Endometrium (tissue), 2 donors: Measurements from ENCODE around the gene RNPS1.

Source experiments
- FAIRE-seq: peaks from 2 replicates; lab custom pipeline; 2012; peaks lifted over from hg19 to GRCh38; lab: Jason Lieb, UNC
- donor health status: control.
- donor health status: control.

Gene RNPS1

GRCh38 chr16:2235695-2236336 is 32.1 kb downstream of the RNPS1 start:
- FAIRE-seq: no peak

DNA sequence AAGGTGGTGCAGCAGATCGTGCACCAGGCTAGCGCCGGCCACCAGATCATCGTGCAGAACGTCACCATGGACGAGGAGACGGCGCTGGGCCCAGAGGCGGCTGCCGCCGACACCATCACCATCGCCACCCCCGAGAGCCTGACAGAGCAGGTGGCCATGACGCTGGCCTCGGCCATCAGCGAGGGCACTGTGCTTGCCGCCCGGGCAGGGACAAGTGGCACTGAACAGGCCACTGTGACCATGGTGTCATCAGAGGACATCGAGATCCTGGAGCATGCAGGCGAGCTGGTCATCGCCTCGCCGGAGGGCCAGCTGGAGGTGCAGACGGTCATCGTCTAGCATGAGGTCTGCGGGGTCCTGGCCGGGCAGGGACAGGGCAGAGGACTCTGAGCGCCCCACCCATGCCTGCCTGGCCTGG is 32.7 kb downstream of the RNPS1 start:
- no peak for FAIRE-seq

DNA sequence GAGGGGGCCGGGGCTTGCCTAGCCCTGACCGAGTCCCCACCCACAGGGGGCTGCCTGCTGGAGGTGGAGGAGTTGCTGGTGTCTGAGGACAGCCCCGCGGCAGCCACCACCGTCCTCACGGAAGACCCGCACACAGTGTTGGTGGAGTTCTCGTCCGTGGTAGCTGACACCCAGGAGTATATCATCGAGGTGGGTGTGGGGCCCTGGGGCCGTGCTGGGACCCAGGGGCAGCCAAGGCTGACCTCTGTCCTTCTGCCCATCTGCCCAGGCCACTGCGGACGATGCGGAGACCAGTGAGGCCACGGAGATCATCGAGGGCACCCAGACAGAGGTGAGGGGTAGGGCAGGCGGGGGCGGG is 33.1 kb downstream of the RNPS1 start:
- no peak for FAIRE-seq

GRCh38 chr16:2233872-2234812 is 33.8 kb downstream of the RNPS1 start:
- FAIRE-seq: no peak

GRCh38 chr16:2233046-2233775 is 34.7 kb downstream of the RNPS1 start:
- FAIRE-seq: no peak

DNA sequence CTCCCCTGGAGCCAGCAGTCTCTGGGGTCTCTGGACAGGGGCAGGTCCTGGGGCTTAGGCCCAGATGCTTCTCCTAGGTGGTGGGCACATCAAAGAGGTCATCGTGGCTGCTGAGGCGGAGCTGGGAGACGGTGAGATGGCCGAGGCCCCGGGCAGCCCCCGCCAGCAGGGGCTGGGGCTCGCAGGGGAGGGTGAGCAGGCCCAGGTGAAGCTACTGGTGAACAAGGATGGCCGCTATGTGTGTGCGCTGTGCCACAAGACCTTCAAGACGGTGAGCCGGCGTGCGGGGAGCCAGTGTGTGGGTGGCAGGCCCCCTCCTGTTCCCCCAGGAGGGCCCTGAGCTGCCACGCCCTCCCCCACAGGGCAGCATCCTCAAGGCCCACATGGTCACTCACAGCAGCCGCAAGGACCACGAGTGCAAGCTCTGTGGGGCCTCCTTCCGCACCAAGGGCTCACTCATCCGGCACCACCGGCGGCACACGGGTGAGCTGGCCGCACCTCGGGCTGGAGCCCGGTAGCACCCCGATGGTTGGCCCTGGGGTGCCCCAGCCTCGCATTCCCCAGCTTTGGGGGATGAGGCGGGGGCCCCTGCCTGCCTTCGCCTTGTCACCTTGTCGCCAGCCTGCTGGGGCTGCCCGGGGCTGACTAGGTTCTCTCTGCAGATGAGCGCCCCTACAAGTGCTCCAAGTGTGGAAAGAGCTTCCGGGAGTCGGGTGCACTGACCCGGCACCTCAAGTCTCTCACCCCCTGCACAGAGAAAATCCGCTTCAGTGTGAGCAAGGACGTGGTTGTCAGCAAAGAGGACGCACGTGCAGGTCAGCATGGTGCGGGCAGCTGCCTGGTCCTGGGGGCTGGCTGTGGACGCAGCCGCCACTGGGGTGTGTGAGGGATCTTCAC is 35.6 kb downstream of the RNPS1 start:
- FAIRE-seq: no peak

GRCh38 chr16:2231016-2231931 is 36.7 kb downstream of the RNPS1 start:
- peak; percentile 69 for FAIRE-seq

DNA sequence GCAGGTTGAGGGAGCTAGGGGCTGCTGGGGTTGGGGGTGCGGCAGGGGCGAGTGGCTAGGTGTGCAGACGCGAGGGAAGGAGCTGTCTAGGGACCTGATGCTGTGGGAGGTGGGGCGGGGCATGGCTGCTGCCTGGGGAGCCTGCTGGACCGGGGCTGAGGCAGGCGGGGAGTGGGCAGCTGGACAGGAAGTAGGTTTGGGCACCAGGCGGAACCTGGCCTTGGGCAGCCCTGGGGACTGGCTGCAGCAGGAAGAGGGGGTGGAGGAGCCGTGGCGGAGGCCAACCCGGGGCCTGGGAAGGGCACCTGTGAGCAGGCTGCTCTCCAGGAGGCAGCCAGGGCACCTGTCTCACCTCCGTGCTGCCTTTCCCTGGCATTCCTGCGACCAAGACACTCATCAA is 37.5 kb downstream of the RNPS1 start:
- FAIRE-seq: no peak

DNA sequence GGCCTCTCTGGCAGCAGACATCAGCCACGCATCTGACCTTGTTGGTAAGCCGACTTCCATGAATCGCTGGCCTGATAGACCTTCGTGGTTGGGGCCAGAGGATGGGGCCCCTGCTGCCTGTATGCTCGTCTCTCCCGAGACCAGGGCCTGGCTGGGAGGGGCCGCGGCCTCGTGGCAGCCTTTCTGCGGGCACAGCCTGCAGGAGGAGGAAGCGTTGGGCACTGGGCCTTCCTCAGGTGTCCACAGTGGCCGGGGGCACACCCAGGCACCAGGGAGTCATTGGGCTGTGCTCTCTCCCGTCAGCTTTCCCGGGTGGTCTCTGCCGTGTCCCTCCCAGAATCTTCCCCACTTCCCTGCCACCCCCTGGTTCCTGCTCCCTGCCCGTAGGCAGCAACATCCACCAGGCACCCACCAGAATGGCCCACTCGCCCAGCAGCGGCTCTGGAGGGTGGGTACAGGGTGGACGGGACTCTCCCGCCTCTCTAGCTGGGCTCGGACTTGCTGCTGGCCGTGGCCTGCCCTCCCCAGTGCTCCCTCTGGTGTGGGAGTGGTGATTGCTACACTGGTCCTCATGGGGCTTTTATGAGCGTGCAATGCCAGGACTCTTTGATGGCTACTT is 38.2 kb downstream of the RNPS1 start:
- no peak for FAIRE-seq

DNA sequence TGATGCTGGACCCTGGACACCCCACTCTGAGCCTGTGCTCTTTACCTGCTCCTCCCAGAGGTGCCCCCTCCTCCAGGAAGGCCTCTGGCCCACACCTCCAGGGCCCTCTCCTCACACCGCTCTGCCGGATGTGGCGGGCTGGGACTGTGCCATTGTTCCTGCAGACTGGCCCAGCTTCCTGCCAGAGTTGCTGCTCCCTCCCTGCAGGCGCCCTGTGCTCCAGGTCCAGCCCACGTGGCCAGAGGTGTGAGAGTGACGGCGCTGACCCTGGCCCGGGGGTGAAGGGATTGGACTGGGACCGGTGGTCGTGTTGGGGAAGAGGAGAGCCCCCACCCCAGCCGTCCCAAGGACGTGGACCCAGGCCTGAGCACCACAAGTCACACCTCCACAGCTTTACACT is 38.8 kb downstream of the RNPS1 start:
- no peak for FAIRE-seq

- no peak for FAIRE-seq
These were observed 39.6 kb downstream of the RNPS1 start for GRCh38 chr16:2228161-2228824.

DNA sequence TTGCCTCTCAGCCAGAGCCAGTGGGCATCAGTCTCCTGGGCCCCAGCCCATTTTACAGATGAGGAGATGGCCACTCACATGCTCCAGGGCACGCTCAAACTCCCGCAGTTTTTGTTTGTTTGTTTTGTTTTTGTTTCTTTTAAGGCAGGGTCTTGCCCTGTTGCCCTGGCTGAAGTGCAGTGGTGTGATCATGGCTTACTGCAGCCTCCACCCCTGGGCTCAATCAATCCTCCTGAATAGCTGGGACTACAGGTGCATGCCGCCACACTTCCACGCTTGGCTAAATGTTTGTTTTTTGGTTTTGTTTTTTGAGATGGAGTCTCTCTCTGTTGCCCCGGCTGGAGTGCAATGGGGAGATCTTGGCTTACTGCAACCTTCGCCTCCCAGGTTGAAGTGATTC is 41.0 kb downstream of the RNPS1 start:
- FAIRE-seq: no peak

GRCh38 chr16:2226245-2226793 is 41.6 kb downstream of the RNPS1 start:
- no peak for FAIRE-seq

DNA sequence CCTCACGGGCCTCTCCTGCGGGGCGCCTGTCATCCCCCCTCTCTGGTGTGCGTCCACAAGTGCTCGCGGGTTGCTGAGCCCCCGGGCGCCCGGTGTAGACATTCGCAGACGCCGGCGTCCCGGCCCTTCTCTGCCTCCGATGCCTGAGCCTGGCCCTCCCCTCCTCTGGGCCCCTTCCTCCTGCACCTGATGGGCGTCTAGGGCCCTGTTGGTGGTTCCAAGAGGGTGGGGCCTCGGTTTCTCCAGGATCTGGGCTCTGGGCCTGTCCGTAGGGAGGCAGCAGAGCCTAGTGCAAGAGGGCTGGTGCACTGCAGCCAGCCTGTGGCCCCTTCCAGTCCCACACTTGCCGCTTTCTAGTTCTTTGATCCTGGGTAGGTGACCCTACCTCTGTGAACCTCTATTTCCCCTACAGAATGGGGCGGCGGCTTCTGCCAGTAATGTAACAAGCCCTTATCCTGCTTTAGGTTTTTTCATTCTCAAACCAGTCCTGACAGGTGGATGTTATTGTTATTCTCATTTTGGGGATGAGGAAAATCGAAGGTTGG is 43.9 kb downstream of the RNPS1 start:
- FAIRE-seq: no peak

GRCh38 chr16:2223221-2223941 is 44.5 kb downstream of the RNPS1 start, which contains the start of gene E4F1:
TSS of gene E4F1 (plus strand) at chr16:2223591. CDS start at chr16:2223614, 23 bp downstream.
- FAIRE-seq: peak; percentile 74

DNA sequence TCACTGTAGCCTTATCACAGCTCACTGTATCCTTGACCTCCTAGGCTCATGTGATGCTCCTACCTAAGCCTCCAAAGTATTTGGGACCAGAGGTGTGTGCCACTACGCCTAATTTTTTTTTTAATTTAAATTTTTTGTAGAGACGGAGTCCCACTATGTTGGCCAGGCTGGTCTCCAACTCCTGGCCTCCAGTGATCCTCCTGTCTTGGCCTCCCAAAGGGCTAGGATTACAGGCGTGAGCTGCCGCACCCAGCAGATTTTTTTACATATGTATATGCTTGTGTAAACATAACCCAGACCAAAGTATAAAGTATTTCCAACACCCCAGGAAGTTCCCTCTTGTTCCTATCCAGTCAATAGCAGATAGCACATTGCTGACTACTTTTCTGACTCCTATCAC is 51.6 kb downstream of the RNPS1 start:
- no peak for FAIRE-seq

GRCh38 chr16:2214719-2214968 is 53.3 kb downstream of the RNPS1 start, which contains the start of gene PGP:
TSS of gene PGP (minus strand) at chr16:2214840. CDS start at chr16:2214777, 63 bp downstream.
- no peak for FAIRE-seq
